ENCODE results near the gene CHRM2.

Gene CHRM2

GRCh38 chr7:136869991-136870865 is 1.8 kb downstream of the CHRM2 start:
- no peak for DNase-seq (ENCODE audit: low spot score)
- no peaks in the 10 kb centered on the region for H3K9me3 ChIP-seq (ENCODE audit: severe bottlenecking)
- H3K27ac ChIP-seq (ENCODE audit: poor library complexity, severe bottlenecking), result no peak overlapping the region
- no peaks in the 10 kb centered on the region for H3K4me1 ChIP-seq (ENCODE audit: insufficient read depth, poor library complexity, severe bottlenecking)
- no peaks in the 10 kb centered on the region for H3K36me3 ChIP-seq (ENCODE audit: low read depth)
- peak; percentile 15; the same call in 1 of the 3 replicates for ATAC-seq (ENCODE audit: low read depth)
- no peak overlapping the region for H3K4me3 ChIP-seq (ENCODE audit: severe bottlenecking)
- no peak for TF ChIP-seq CTCF (IDR thresholded peaks at IDR 0.05; ENCODE audit: poor library complexity, severe bottlenecking)
- peaks cover 67% of the 10 kb centered on the region for H3K27me3 ChIP-seq (ENCODE audit: insufficient read depth, poor library complexity, severe bottlenecking)

GRCh38 chr7:136870866-136871487 is 2.5 kb downstream of the CHRM2 start:
- DNase-seq (ENCODE audit: low spot score) (no peak), ATAC-seq (ENCODE audit: low read depth) (no peak; the same call in 2 of the 3 replicates)
- H3K4me3 ChIP-seq (ENCODE audit: severe bottlenecking), result no peak overlapping the region
- no peaks in the 10 kb centered on the region for H3K36me3 ChIP-seq (ENCODE audit: low read depth)
- H3K4me1 ChIP-seq (ENCODE audit: insufficient read depth, poor library complexity, severe bottlenecking), result no peaks in the 10 kb centered on the region
- H3K27ac ChIP-seq (ENCODE audit: poor library complexity, severe bottlenecking), result no peak overlapping the region
- H3K27me3 ChIP-seq (ENCODE audit: insufficient read depth, poor library complexity, severe bottlenecking), result peaks cover 67% of the 10 kb centered on the region
- no peak for TF ChIP-seq CTCF (IDR thresholded peaks at IDR 0.05; ENCODE audit: poor library complexity, severe bottlenecking)
- H3K9me3 ChIP-seq (ENCODE audit: severe bottlenecking), result no peaks in the 10 kb centered on the region

- DNase-seq (ENCODE audit: low spot score) (no peak), ATAC-seq (ENCODE audit: low read depth) (no peak)
- Histone ChIP-seq H3K27me3 (ENCODE audit: insufficient read depth, poor library complexity, severe bottlenecking) (peaks cover 52% of the 10 kb centered on the region), H3K36me3 (ENCODE audit: low read depth) (no peaks in the 10 kb centered on the region), H3K4me1 (ENCODE audit: insufficient read depth, poor library complexity, severe bottlenecking) (no peaks in the 10 kb centered on the region), H3K9me3 (ENCODE audit: severe bottlenecking) (no peaks in the 10 kb centered on the region), H3K4me3 (ENCODE audit: severe bottlenecking) (no peak overlapping the region), H3K27ac (ENCODE audit: poor library complexity, severe bottlenecking) (no peak overlapping the region)
- peak; percentile 59 for TF ChIP-seq CTCF (IDR thresholded peaks at IDR 0.05; ENCODE audit: poor library complexity, severe bottlenecking)
These were observed 6.1 kb downstream of the CHRM2 start for GRCh38 chr7:136874393-136875032.

GRCh38 chr7:136877509-136877908 is 9.1 kb downstream of the CHRM2 start:
- peaks cover 28% of the 10 kb centered on the region for H3K27me3 ChIP-seq (ENCODE audit: insufficient read depth, poor library complexity, severe bottlenecking)
- DNase-seq (ENCODE audit: low spot score) (no peak), ATAC-seq (ENCODE audit: low read depth) (no peak)
- TF ChIP-seq CTCF (IDR thresholded peaks at IDR 0.05; ENCODE audit: poor library complexity, severe bottlenecking), result no peak
- H3K4me3 ChIP-seq (ENCODE audit: severe bottlenecking), result no peak overlapping the region
- H3K4me1 ChIP-seq (ENCODE audit: insufficient read depth, poor library complexity, severe bottlenecking), result no peaks in the 10 kb centered on the region
- H3K36me3 ChIP-seq (ENCODE audit: low read depth), result no peaks in the 10 kb centered on the region
- no peak overlapping the region for H3K27ac ChIP-seq (ENCODE audit: poor library complexity, severe bottlenecking)
- H3K9me3 ChIP-seq (ENCODE audit: severe bottlenecking), result no peaks in the 10 kb centered on the region
